ENCODE results near the gene DHX16.
A peak's percentile ranks its signal among the peaks of the same experiment; 100 is the strongest.

DHX16 gene

GRCh38 chr6:30640481-30640880, 32.3 kb downstream of the DHX16 start:
- Histone ChIP-seq H3K9ac (ENCODE audit: low read length) (no peak overlapping the region), H3K4me2 (ENCODE audit: low read depth, low read length, poor library complexity, severe bottlenecking) (no peak overlapping the region), H3K9me3 (ENCODE audit: insufficient read depth, low read length) (no peaks in the 10 kb centered on the region), H4K20me1 (ENCODE audit: low read depth, low read length) (no peaks in the 10 kb centered on the region), H3K4me3 (ENCODE audit: insufficient read depth, low read length, poor library complexity, severe bottlenecking) (no peak overlapping the region), H3F3A (ENCODE audit: insufficient read depth) (no peaks in the 10 kb centered on the region), H3K36me3 (ENCODE audit: low read length) (no peaks in the 10 kb centered on the region), H3K9me2 (replicated peaks; ENCODE audit: insufficient read depth, low read length) (no peaks in the 10 kb centered on the region), H3K27me3 (ENCODE audit: low read length) (no peaks in the 10 kb centered on the region), H3K27ac (ENCODE audit: low read depth, low read length) (no peak overlapping the region), H3K79me2 (ENCODE audit: insufficient read depth, low read length) (no peaks in the 10 kb centered on the region; the same call in 1 of the 2 replicates), H2AFZ (ENCODE audit: low read depth, low read length, severe bottlenecking) (no peak overlapping the region)
- no peak for TF ChIP-seq CTCF (IDR thresholded peaks at IDR 0.05; ENCODE audit: insufficient read depth, low read length, poor library complexity, severe bottlenecking)
- TF ChIP-seq EZH2phosphoT487 (conservative IDR thresholded peaks at IDR 0.05; ENCODE audit: low read length), result no peak

GRCh38 chr6:30635834-30636233, 37.0 kb downstream of the DHX16 start:
- no peaks in the 10 kb centered on the region for H4K20me1 ChIP-seq (ENCODE audit: low read depth, low read length)
- no peak overlapping the region for H2AFZ ChIP-seq (ENCODE audit: low read depth, low read length, severe bottlenecking)
- H3K4me2 ChIP-seq (ENCODE audit: low read depth, low read length, poor library complexity, severe bottlenecking), result no peak overlapping the region
- H3K9ac ChIP-seq (ENCODE audit: low read length), result no peak overlapping the region
- no peaks in the 10 kb centered on the region for H3K36me3 ChIP-seq (ENCODE audit: low read length)
- H3K79me2 ChIP-seq (ENCODE audit: insufficient read depth, low read length), result no peaks in the 10 kb centered on the region
- H3F3A ChIP-seq (ENCODE audit: insufficient read depth), result no peaks in the 10 kb centered on the region
- no peaks in the 10 kb centered on the region for H3K9me2 ChIP-seq (replicated peaks; ENCODE audit: insufficient read depth, low read length)
- TF ChIP-seq EZH2phosphoT487 (conservative IDR thresholded peaks at IDR 0.05; ENCODE audit: low read length) (no peak), CTCF (IDR thresholded peaks at IDR 0.05; ENCODE audit: insufficient read depth, low read length, poor library complexity, severe bottlenecking) (no peak)
- no peak overlapping the region for H3K4me3 ChIP-seq (ENCODE audit: insufficient read depth, low read length, poor library complexity, severe bottlenecking)
- H3K9me3 ChIP-seq (ENCODE audit: insufficient read depth, low read length), result no peaks in the 10 kb centered on the region
- H3K27ac ChIP-seq (ENCODE audit: low read depth, low read length), result no peak overlapping the region
- no peaks in the 10 kb centered on the region for H3K27me3 ChIP-seq (ENCODE audit: low read length)

GRCh38 chr6:30626484-30627366, 46.1 kb downstream of the DHX16 start, which contains the start of gene ATAT1:
ATAT1 (plus strand) TSS chr6:30626874.
- Histone ChIP-seq H4K20me1 (ENCODE audit: low read depth, low read length) (no peaks in the 10 kb centered on the region), H2AFZ (ENCODE audit: low read depth, low read length, severe bottlenecking) (peak within 1 kb of the TSS; percentile 17), H3K27ac (ENCODE audit: low read depth, low read length) (peak within 1 kb of the TSS; percentile 11; the same call in 1 of the 2 replicates), H3K36me3 (ENCODE audit: low read length) (peaks cover 20% of the 10 kb centered on the region; the same call in 1 of the 2 replicates), H3K9me3 (ENCODE audit: insufficient read depth, low read length) (no peaks in the 10 kb centered on the region), H3K79me2 (ENCODE audit: insufficient read depth, low read length) (no peaks in the 10 kb centered on the region), H3K27me3 (ENCODE audit: low read length) (no peaks in the 10 kb centered on the region), H3K9ac (ENCODE audit: low read length) (peak within 1 kb of the TSS; percentile 64), H3K9me2 (replicated peaks; ENCODE audit: insufficient read depth, low read length) (no peaks in the 10 kb centered on the region), H3K4me3 (ENCODE audit: insufficient read depth, low read length, poor library complexity, severe bottlenecking) (peak within 1 kb of the TSS; percentile 70), H3K4me2 (ENCODE audit: low read depth, low read length, poor library complexity, severe bottlenecking) (peak within 1 kb of the TSS; percentile 60), H3F3A (ENCODE audit: insufficient read depth) (peaks cover 30% of the 10 kb centered on the region)
- TF ChIP-seq CTCF (IDR thresholded peaks at IDR 0.05; ENCODE audit: insufficient read depth, low read length, poor library complexity, severe bottlenecking) (peak; percentile 72), EZH2phosphoT487 (conservative IDR thresholded peaks at IDR 0.05; ENCODE audit: low read length) (no peak)
